ENCODE data around the gene CCDC71L.

Gene CCDC71L

GRCh38 chr7:106625678-106626301, 35.2 kb downstream of the CCDC71L start:
- DNase-seq (ENCODE audit: low spot score): no peak

DNA sequence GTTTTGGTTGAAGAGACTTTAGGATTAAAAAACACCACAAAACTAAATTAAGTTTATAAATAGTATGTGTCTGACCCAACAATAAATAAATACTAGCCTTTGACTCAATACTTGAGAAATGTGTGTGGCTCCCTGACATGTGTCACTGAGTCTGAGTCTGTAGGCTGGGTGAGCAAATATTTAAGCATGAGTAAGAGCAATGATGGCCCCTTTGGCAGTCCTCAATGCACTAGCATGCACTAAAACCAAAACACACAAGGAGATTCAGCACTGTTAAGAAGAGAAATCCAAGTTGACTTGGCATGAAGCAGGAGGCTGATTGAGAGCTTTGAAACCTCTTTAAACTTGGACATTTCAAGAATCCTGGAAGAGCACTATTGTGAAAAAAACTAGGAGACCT, 37.1 kb downstream of the CCDC71L start:
- DNase-seq (ENCODE audit: low spot score): no peak

DNA sequence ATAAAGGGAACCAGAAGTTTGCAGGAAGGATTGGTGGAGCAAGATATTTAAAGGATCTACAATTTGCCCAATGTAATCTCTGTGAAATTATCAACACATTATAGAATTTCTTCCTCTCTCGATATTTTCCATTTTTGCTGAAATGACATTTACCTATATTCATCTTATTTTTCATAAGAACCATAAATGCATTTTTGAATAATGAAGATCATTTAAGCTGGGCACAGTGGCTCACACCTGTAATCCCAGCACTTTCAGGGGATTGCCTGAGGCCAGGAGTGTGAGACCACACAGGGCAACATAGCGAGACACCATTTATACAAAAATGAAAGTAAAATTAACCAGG, 37.7 kb downstream of the CCDC71L start:
- DNase-seq (ENCODE audit: low spot score): no peak

DNA sequence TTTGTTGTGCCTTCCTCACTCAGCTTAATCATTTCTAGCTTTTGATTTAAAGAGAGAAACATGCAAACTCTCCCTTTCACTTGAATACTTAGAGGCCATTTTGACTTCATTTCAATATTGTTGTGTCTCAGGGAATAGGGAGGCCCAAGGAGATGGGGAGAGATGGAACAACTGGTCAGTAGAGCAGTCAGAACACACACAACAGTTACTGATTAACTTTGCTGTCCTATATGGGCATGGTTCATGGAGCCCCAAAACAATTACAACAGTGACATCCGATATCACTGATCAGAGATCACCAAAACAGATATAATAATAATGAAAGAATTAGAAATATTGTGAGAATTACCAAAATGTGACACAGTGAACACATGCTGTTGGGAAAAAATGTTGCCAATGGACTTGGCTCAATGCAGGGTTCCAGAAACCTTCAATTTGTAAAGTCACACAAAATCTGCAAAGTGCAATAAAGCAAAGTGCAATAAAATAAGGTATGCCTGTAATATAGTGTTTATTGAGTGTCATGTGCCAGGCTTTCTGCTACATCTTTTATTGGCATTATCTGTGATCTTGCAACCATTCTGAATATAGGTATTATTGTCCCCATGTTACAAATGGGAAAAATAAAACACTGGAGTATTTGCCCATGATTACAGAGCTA, 38.2 kb downstream of the CCDC71L start:
- DNase-seq (ENCODE audit: low spot score): no peak

DNA sequence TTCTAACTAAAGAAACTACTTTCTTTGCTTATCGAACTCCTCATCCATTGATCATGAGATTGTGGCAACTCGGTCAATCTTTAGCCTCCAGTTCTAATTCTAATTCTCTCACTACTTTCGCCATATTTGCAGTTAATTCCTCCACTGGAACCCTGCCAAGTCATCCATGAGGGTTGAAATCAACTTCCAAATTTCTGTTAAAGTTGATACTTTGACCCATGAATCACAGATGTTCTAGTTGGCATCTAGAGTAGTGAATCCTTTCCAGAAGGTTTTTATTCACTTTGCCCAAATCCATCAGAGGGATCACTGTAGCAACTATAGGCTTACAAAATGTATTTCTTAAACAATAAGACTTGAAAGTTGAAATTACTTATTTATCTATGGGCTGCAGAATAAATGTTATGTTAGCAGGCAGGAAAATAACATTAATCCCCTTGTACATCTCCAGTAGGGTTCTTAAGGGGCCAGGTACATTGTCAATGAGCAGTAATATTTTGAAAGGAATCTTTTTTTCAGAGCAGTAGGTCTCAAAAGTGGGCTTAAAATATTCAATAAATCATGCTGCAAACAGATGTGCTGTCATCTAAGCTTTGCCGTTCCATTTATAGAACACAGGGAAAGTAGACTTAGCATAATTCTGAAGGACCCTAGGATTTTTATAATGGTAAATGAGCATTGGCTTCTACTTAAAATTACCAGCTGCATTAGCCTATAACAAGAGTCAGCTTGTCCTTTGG, 39.4 kb downstream of the CCDC71L start:
- no peak for DNase-seq (ENCODE audit: low spot score)

DNA sequence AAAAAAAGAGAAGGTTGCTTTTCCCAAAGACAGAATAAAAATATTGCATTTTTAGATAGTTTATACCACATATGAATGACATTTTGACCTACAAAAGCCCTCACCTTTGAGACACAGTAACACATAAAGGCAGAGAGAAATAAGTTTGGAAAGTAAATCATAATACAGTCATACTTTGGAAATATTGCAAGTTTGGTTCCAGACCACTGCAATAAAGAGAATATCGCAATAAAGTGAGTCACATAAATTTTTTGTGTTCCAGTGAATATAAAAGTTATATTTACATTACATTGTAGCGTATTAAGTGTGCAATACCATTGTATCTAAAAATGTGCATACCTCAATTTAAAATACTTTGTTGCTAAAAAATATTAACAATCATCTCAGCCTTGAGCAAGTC, 40.3 kb downstream of the CCDC71L start:
- no peak for DNase-seq (ENCODE audit: low spot score)

GRCh38 chr7:106620034-106620433, 40.9 kb downstream of the CCDC71L start:
- DNase-seq (ENCODE audit: low spot score): no peak

- no peak for DNase-seq (ENCODE audit: low spot score)
Observed at GRCh38 chr7:106619213-106619612, 41.7 kb downstream of the CCDC71L start.

GRCh38 chr7:106618480-106618879, 42.5 kb downstream of the CCDC71L start:
- DNase-seq (ENCODE audit: low spot score): peak; percentile 7

DNA sequence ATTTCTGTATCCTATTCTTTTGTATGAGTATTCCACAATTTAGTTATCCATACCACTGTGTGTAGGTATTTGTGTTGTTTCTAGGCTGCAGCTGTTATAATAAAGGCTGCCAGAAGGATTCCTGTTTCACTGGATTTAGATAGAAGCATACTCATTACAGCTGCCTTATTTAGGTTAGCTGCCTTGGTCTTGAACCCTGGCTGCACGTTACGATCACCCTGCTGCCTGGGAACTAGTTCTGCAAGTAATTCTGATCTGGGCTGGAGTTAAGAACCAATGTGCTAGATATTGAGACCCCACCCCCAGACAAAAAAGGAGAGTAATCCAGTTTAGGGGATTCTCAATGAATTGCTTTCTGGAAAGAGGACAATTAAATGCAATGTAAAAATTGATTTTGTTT, 43.1 kb downstream of the CCDC71L start:
- DNase-seq (ENCODE audit: low spot score): no peak

GRCh38 chr7:106616708-106617051, 44.3 kb downstream of the CCDC71L start:
- DNase-seq (ENCODE audit: low spot score): no peak

DNA sequence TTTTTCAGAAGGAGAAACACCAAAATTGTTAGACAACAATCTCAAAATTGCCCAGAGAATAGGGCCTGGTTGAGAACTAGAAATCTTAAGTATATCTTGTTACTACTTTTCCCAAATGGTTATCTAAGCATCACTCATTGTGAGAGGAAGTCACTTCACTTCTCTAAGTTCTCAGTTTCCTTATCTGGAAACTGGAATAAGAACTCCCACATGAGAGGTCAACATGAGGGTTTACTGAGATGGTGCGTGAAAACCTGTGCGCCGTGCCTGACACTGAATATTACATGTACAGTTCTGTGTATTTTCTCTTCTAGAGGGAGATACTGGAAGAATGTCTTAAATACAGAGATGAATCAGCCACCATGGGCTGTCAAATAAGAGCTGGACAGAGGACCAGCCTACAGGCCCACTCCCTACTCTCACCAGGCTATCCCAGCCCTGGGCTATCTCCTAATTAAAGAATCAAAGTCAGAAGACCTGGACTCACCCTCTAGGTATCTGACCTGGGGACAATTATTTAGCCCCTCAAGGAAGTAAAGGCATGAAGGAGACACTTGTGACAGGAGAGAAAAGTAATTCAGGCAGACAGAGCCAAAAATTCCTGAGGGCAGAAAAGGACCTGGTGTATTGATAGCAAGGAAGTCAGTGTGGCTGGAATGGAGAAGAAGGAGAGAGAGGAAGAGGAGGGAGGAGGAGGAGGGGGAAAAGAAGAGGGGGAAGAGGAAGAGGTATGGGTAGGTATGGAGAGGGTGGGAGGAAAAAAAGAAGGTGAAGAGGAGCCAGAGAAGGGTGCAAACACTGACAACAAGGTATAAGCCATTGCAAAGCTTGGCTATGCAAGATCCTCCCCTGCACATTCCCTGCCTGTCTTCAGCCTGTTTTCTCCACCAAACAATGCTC, 44.9 kb downstream of the CCDC71L start:
- no peak for DNase-seq (ENCODE audit: low spot score)

- DNase-seq (ENCODE audit: low spot score): no peak
Observed at GRCh38 chr7:106614751-106615150, 46.2 kb downstream of the CCDC71L start.

DNA sequence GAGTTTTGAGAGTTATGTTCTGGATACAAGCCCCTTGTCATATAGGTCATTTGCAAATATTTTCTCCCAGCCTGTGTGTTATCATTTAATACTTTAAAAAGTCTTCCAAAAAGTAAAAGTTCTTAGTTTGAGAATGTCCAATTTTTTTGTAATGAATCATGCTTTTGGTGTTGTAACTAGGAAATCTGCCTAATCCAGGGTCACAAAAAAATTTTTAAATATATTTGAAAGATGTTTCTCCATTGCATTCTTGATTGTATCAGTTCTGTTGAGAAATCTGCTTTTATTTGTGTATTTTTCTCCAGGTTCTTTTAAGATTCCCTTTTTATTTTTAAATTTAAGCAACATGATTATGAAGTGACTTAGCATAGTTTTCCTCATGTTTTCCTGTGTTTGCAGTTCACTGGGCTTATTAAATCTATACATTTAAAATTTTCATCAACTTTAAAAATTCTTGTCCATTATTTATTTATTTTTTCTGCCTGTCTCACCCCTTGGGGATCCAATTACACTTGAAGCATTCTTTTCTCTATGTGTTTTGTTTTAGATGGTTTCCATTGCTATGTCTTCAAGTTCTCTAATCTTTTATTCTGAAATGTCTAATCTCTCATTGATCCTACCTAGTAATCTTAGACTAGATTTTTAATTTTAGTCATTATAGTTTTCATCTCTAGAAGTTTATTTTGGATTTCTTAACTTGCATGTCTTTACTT, 47.0 kb downstream of the CCDC71L start:
- DNase-seq (ENCODE audit: low spot score): no peak

- no peak for DNase-seq (ENCODE audit: low spot score)
Observed at GRCh38 chr7:106613279-106613678, 47.7 kb downstream of the CCDC71L start.

- no peak for DNase-seq (ENCODE audit: low spot score)
Observed at GRCh38 chr7:106612432-106612831, 48.5 kb downstream of the CCDC71L start.

- DNase-seq (ENCODE audit: low spot score): no peak
Observed at GRCh38 chr7:106611911-106612310, 49.0 kb downstream of the CCDC71L start.

- no peak for DNase-seq (ENCODE audit: low spot score)
Observed at GRCh38 chr7:106610996-106611886, 49.7 kb downstream of the CCDC71L start.

DNA sequence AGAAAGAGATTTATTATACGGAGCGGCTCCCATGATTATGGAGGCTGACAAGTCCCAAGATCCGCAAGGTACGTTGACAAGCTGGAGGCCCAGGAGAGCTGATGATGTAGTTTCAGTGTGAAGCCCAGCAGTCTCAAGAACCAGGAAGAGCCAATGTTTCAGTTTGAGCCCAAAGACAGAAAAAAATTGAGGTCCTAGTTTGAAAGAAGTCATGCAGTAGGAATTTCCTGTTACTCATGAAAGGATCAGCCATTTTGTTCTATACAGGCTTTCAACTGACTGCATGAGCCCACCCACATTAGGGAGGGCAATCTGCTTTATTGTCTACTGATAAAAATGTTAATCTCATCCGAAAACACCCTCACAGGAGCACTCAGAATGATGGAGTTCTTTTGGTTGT, 51.5 kb downstream of the CCDC71L start:
- no peak for DNase-seq (ENCODE audit: low spot score)

GRCh38 chr7:106608661-106609060, 52.3 kb downstream of the CCDC71L start:
- no peak for DNase-seq (ENCODE audit: low spot score)

Measured in hematopoietic multipotent progenitor cell treated with erythropoietin and hydrocortisone succinate and interleukin-3 and kit ligand, for 15 days (in vitro differentiated cells).